Endometrial microvascular endothelial cells (primary cell): ENCODE measurements around the gene ARV1. TPM values are rescaled to one million over a fixed set of nuclear protein-coding genes. Genes with fewer than 3 reads are reported as not detected.
"Not testable (repeated sequence)": the region's sequence is repeated elsewhere in the genome, so short reads cannot be mapped to it uniquely, and the experiment has no call there.

ENCODE experiments used
- in situ Hi-C: cut with HindIII; loops from 2 replicates; pipeline ENCODE4 v1.10.0; 2017; ENCODE audit warnings: low sequenced_read_pairs, low pct_unique_long_range_greater_than_20kb; ENCODE audit errors: inconsistent ontology term
- total RNA-seq: library from RNA; depleted of rRNA; stranded (reverse); fragments of >200 nt; gene quantifications from one replicate; pipeline ENCODE4 v1.2.3, GENCODE V29; 2015; ENCODE audit errors: inconsistent ontology term

The ARV1 gene
- total RNA-seq, 1 donor from 2014 or later, result 19.1 TPM

DNA sequence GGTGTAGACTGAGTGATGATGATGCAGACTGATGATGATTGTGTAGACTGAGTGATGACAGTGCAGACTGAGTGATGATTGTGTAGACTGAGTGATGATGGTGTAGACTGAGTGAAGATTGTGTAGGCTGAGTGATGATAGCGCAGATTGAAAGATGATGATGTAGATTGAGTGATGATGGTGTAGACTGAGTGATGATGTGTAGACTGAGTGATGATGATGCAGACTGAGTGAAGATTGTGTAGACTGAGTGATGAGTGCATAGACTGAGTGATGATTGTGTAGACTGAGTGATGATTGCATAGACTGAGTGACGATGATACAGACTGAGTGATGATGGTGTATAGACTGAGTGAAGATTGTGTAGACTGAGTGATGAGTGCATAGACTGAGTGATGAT is 32.5 kb downstream of the ARV1 start:
- in situ Hi-C loops, result no loop called here

GRCh38 chr1:231011963-231012362 is 33.1 kb downstream of the ARV1 start:
- in situ Hi-C loops, result no loop called here

DNA sequence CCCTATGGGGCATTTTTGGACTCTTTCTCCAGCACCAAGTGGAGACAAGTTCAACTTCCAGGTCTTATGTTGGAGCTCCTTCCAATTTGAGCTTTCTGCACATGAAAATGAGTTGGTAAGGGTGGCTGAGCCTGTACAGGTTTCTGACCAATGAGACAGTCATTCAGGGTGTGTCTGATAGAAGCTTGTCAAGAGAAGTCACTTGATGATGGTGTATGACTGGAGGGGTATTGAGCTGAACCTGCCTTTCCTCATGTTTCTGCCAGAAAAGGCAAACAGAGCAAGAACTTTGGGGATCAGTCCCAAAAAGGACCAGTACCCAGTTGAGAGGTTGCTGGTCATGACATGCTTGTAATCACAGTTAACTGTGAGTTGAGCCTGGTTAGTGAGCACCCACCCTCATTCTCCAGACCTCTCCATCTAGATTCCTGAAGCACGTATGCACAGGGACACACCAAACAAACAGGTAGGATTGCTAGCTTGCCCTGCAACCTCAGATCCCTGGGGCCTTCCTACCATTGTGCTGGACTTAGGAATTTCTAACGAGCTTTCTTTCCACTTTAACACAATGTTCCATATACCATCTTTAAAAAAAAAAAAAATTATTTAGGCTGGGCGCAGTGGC is 34.6 kb downstream of the ARV1 start:
- in situ Hi-C loops, result no loop called here

DNA sequence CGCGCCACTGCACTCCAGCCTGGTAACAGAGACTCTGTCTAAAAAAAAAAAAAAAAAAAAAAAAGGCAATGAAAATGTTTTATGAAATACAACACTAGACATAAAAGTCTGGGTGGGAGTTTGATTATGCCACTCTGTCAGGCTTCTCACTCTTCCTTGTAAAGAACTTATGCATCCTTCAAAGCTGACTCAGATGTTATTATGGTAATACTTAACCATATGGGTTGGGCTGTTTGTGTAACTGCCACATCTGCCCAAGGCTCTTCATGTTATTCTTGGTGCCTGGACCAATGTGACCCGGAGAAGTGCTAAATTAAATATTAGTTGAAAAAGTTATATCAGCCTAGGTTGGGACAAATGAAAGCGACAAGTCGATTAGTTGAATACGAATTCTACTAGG is 37.3 kb downstream of the ARV1 start:
- in situ Hi-C loops, result no loop called here

GRCh38 chr1:231016966-231017365 is 38.1 kb downstream of the ARV1 start:
- in situ Hi-C loops, result no loop called here

- in situ Hi-C loops, result no loop called here
These were observed 40.8 kb downstream of the ARV1 start for GRCh38 chr1:231019711-231020110.

GRCh38 chr1:231020139-231020601 is 41.3 kb downstream of the ARV1 start:
- in situ Hi-C loops, result no loop called here

- in situ Hi-C loops, result no loop called here
These were observed 41.9 kb downstream of the ARV1 start for GRCh38 chr1:231020816-231021215.

DNA sequence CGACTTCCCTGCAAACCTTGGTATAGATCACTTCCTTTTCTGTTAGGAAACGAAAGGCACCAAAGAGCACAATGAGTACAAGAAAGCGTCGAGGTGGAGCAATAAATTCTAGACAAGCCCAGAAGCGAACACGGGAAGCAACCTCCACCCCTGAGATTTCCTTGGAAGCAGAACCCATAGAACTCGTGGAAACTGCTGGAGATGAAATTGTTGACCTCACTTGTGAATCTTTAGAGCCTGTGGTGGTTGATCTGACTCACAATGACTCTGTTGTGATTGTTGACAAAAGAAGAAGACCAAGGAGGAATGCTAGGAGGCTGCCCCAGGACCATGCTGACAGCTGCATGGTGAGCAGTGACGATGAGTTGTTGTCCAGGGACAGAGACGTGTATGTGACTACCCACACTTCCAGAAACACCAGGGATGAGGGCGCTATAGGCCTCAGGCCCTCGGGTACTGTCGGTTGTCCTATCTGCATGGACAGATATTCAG is 42.7 kb downstream of the ARV1 start:
- in situ Hi-C loops, result no loop called here

DNA sequence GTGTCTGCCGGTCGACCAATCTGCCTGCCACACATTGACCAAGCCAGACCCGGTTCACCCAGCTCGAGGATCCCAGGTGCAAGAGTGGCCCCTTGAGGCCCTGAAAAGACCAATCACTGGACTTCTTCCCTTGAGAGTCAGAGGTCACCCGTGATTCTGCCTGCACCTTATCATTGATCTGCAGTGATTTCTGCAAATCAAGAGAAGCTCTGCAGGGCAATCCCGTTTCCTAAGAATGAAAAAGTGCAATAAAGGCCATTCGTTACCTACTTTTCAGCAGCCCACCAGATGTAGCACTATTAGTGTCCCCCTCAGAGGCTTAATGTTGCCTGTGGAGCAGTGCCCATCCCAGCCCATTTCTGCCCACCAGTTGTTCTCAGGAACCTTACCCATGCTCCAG is 43.6 kb downstream of the ARV1 start:
- in situ Hi-C loops, result not testable (repeated sequence)

DNA sequence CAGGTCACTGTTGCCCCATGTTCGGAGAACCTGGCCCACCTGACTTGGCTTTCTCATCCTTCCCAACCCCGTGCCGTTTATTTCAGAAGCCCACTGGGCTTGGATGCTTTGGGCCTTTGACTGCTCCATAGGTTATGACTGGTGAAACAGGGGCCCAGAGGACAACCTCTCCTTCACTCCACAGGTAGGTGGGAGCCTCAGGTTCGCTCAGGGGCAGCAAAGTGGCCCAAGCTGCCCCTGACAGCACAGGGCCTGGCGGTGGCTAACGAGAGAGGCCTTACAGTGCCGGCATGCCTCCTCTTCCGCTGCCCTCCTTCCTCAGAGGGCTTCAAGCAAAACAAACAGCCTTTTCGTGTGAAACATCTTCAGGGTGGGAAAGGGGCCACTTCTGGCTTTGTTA is 44.3 kb downstream of the ARV1 start:
- in situ Hi-C loops, result no loop called here

DNA sequence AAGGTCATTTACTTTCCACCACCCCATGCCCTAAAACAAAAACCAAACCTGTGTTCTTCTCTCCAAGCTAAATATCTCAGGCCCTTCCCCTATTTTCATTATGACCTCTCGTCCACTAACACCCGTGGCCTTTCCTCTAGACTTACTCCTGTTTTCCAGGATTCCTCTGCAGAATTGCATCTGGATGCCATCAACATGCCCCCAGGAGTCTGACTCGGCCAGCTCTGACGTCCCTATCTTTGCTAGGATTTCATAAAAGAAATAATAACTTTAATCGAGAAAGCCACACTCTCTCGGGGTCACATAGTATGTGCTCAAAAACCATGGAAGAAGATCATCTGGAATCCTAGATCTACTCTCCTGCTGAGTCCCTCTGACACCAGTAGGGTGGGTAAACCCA is 47.7 kb downstream of the ARV1 start:
- in situ Hi-C loops, result no loop called here

GRCh38 chr1:231027136-231027925 is 48.4 kb downstream of the ARV1 start:
- in situ Hi-C loops, result no loop called here

GRCh38 chr1:231027971-231028370 is 49.1 kb downstream of the ARV1 start:
- in situ Hi-C loops, result no loop called here

DNA sequence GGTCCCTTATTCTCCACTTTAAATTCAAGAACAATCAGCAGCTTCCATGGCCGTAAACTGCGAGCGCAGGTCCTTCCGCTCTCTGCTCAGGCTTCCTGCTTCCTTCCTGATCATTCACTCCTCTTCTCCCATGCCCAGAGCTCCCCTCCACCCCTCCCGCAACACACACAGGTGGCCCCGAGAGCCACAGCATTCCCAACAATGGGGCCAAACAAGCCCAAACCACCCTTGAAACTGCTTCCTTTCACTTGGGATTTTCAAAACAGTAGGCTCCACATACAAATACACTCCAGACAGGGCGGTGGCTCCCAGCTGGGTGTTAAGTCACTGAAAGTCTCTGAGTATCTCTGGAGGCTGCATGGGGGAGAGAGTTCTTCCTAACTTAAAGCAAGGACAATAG is 49.8 kb downstream of the ARV1 start:
- in situ Hi-C loops, result no loop called here

- in situ Hi-C loops, result not testable (repeated sequence)
These were observed 50.4 kb downstream of the ARV1 start for GRCh38 chr1:231029247-231029646.

GRCh38 chr1:231029841-231030240 is 50.9 kb downstream of the ARV1 start:
- in situ Hi-C loops, result no loop called here

GRCh38 chr1:231032963-231033362 is 54.1 kb downstream of the ARV1 start:
- in situ Hi-C loops, result no loop called here

DNA sequence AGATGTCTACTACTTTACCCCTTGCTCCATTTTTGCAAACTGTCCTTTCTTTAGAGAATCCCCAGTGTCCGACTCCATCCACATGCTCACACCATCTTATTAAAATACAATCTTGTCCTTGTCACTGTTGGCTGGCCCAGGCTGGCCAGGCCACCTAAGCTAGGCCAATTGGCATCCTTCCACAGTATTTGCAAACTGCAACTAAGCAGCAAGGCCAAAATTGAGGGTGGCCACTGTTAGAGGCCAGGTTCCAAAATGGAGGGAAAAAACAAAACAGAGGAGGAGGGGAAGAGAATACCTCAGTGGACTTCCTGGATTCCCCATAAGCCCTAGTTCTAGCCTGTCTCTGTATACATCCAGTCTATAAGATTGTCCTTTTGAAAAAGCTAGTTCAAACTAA is 56.9 kb downstream of the ARV1 start:
- in situ Hi-C loops, result no loop called here

DNA sequence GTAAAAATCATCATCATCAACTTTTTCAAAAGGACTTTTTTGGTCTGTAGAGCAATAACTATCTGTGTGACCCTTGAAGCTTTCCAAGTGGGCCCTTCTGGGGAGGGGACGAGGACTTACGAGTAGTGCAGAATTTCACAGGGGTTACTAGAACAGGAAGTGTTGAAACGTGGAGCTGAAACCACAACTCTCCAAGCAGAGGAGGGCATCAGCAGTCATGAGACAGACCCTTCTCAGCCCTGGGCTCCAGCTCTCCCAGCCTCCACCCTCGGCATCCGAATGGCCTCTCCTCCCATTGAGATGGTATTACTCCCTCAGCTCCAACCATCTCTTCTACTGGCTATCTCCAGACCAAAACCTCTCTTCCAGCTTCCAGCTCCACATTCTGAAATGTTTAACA is 57.5 kb downstream of the ARV1 start:
- in situ Hi-C loops, result no loop called here
